Measurements from ENCODE around the gene CETP.
"Not testable (repeated sequence)": the region's sequence is repeated elsewhere in the genome, so short reads cannot be mapped to it uniquely, and the experiment has no call there.

GRCh38 chr16:56934599-56935145, 27.1 kb upstream of the CETP start:
- TF ChIP-seq CTCF (IDR thresholded peaks at IDR 0.05); POLR2A (IDR thresholded peaks at IDR 0.05; ENCODE audit: low read depth); POLR2AphosphoS5 (IDR thresholded peaks at IDR 0.05): not testable (repeated sequence)
